GM12878 (cell line): ENCODE data around the gene GALNTL6. TPM values are rescaled to one million over a fixed set of nuclear protein-coding genes. Genes with fewer than 3 reads are reported as not detected.

Experiments
- BCL11A ChIP-seq: IDR thresholded peaks from 2 replicates; pipeline ENCODE4 v1.6.1; 2011; ENCODE audit warnings: low read depth, low read length
- CTCF ChIP-seq, 3 experiments: IDR thresholded peaks in 2 of 3; conservative IDR thresholded peaks in 1 of 3; 2 replicates each; pipeline ENCODE4 v1.5.1; 2011; ENCODE audit warnings: low read depth in 3 of 3, low read length in 3 of 3, mild to moderate bottlenecking in 3 of 3, control low read depth in 2 of 3, moderate library complexity in 2 of 3, inconsistent platforms in 1 of 3, mixed read lengths in 1 of 3; ENCODE audit not compliant: control insufficient read depth in 2 of 3, insufficient read depth in 1 of 3; ENCODE audit errors: extremely low read depth in 1 of 3
- PRDM15 ChIP-seq: fragments of 450-650 bp; formaldehyde crosslinking; IDR thresholded peaks from 2 replicates; pipeline ENCODE4 v1.4.0; 2020; ENCODE audit warnings: mild to moderate bottlenecking, moderate library complexity
- RELA ChIP-seq: fragments of 450-650 bp; IDR thresholded peaks from 2 replicates; pipeline ENCODE4 v1.8.0; 2014; ENCODE audit warnings: borderline replicate concordance; ENCODE audit not compliant: partially characterized antibody
- SP1 ChIP-seq: IDR thresholded peaks from one replicate; pipeline ENCODE4 v1.6.1; 2011; ENCODE audit warnings: low read depth, low read length
- YY1 ChIP-seq: IDR thresholded peaks from 2 replicates; pipeline ENCODE4 v1.6.1; 2011; ENCODE audit warnings: low read depth, mild to moderate bottlenecking, low read length
- ZNF274 ChIP-seq: IDR thresholded peaks from one replicate; pipeline ENCODE4 v1.8.0; 2011; ENCODE audit not compliant: insufficient read length, insufficient read depth
- polyA plus RNA-seq, 11 experiments: library from polyadenylated mRNA; depleted of rRNA in 4 of 11; unstranded in 6 of 11; stranded (reverse) in 5 of 11; fragments of >200 nt; fragmentation: Nextera tagmentation in 4 of 11; fragmentation: Illumina TruSeq in 1 of 11; extraction: Ambion mirVana in 4 of 11; extraction: Trizol in 1 of 11; gene quantifications; 1 replicate in 1 of 11; 2 replicates in 10 of 11; pipeline versions ENCODE4 v1.2.1 to v1.2.3, GENCODE V29; 2011 to 2016; ENCODE audit warnings: inconsistent platforms in 2 of 11, missing spikeins in 2 of 11, low read depth in 1 of 11
- total RNA-seq, 4 experiments: library from RNA; depleted of rRNA in 3 of 4; stranded (reverse); fragments of >200 nt in 3 of 4; fragmentation: Illumina TruSeq in 1 of 4; extraction: Trizol in 1 of 4; gene quantifications; 2 replicates each; pipeline versions ENCODE4 v1.2.1 to v1.2.3, GENCODE V29; 2013 to 2021

The GALNTL6 gene
- total and polyA plus RNA-seq, 10 of the 15 experiments (the other 5 are each of a cell fraction or from before 2014, with no cell fraction given), result 0.01 to 0.29 TPM; not detected in 8

DNA sequence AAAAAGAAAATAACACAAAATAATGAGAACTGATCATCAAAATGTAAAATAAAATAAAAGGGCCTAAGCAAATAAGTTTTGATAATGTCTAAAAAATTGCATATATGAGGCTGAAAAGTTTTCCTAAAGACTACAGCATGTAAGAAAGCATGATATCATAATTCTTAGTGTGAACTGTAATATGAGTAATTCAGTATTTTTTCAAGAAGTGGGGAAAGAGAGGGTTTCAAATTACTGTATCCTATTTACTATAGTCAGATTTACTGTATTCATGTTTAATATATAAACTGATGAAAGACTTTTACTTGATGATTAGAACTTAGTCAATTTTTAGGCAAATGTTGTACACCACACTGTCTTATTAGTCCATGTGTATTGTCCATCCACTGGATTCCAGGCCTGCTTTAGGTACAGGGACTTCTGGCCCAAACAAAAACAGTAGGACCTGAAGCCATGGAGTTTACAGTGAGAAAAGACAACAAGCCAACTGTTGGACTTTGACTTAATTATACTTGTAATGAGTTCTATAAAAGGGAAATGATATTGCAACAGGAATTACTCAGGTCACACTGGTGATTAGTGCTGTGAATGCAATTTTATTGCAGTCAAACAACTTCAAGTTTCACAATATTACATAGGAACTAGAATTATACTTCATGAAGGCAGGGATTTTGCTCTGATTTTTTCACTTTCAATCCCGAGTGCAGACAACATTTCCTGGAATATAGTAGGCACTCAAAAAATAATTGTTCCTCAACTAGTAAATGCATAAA is 837.7 kb downstream of the GALNTL6 start (continued):
- no peak for TF ChIP-seq PRDM15 (CRISPR knock-in tag)
- TF ChIP-seq SP1, result no peak
- TF ChIP-seq YY1, result no peak
- no peak for TF ChIP-seq RELA
- no peak for TF ChIP-seq ZNF274
- no peak for TF ChIP-seq BCL11A
- TF ChIP-seq CTCF (IDR thresholded peaks at IDR 0.05 in 2 of 3, conservative IDR thresholded peaks at IDR 0.05 in 1 of 3; ENCODE audit: control insufficient read depth in 2 of 3, extremely low read depth in 1 of 3, insufficient read depth in 1 of 3, low read depth in 3 of 3, low read length in 3 of 3), result no peak
